ENCODE results near the gene CBY2.

CBY2 gene

GRCh38 chr13:45682494-45683008, 19.6 kb upstream of the CBY2 start:
- Histone ChIP-seq H3K9me3 (ENCODE audit: control insufficient read depth, low read length) (no peaks in the 10 kb centered on the region), H3K4me3 (ENCODE audit: low read length) (no peak overlapping the region)

GRCh38 chr13:45683701-45684100, 18.4 kb upstream of the CBY2 start:
- Histone ChIP-seq H3K27me3 (ENCODE audit: control insufficient read depth, insufficient read depth, low read length) (no peaks in the 10 kb centered on the region), H3K36me3 (ENCODE audit: control insufficient read depth, insufficient read depth, low read length) (no peaks in the 10 kb centered on the region), H3K9me3 (ENCODE audit: control insufficient read depth, low read length) (no peaks in the 10 kb centered on the region), H3K4me1 (ENCODE audit: control insufficient read depth, insufficient read depth, low read length) (no peaks in the 10 kb centered on the region), H3K9ac (ENCODE audit: low read length) (no peak overlapping the region), H3K4me3 (ENCODE audit: low read length) (no peak overlapping the region)

More at GRCh38 chr13:45682494-45683008, 19.6 kb upstream of the CBY2 start:
- no peak overlapping the region for H3K9ac ChIP-seq (ENCODE audit: low read length)
- H3K36me3 ChIP-seq (ENCODE audit: control insufficient read depth, insufficient read depth, low read length): no peaks in the 10 kb centered on the region
- no peaks in the 10 kb centered on the region for H3K4me1 ChIP-seq (ENCODE audit: control insufficient read depth, insufficient read depth, low read length)
- H3K27me3 ChIP-seq (ENCODE audit: control insufficient read depth, insufficient read depth, low read length): no peaks in the 10 kb centered on the region

GRCh38 chr13:45688577-45688976, 13.5 kb upstream of the CBY2 start:
- no peak overlapping the region for H3K9ac ChIP-seq (ENCODE audit: low read length)
- no peak overlapping the region for H3K4me3 ChIP-seq (ENCODE audit: low read length)
- no peaks in the 10 kb centered on the region for H3K4me1 ChIP-seq (ENCODE audit: control insufficient read depth, insufficient read depth, low read length)
- no peaks in the 10 kb centered on the region for H3K9me3 ChIP-seq (ENCODE audit: control insufficient read depth, low read length)
- no peaks in the 10 kb centered on the region for H3K36me3 ChIP-seq (ENCODE audit: control insufficient read depth, insufficient read depth, low read length)
- H3K27me3 ChIP-seq (ENCODE audit: control insufficient read depth, insufficient read depth, low read length): no peaks in the 10 kb centered on the region

GRCh38 chr13:45690636-45691035, 11.5 kb upstream of the CBY2 start:
- H3K9me3 ChIP-seq (ENCODE audit: control insufficient read depth, low read length): no peaks in the 10 kb centered on the region
- no peaks in the 10 kb centered on the region for H3K4me1 ChIP-seq (ENCODE audit: control insufficient read depth, insufficient read depth, low read length)
- H3K9ac ChIP-seq (ENCODE audit: low read length): no peak overlapping the region
- H3K27me3 ChIP-seq (ENCODE audit: control insufficient read depth, insufficient read depth, low read length): no peaks in the 10 kb centered on the region
- no peaks in the 10 kb centered on the region for H3K36me3 ChIP-seq (ENCODE audit: control insufficient read depth, insufficient read depth, low read length)
- H3K4me3 ChIP-seq (ENCODE audit: low read length): no peak overlapping the region

- no peaks in the 10 kb centered on the region for H3K4me1 ChIP-seq (ENCODE audit: control insufficient read depth, insufficient read depth, low read length)
- H3K36me3 ChIP-seq (ENCODE audit: control insufficient read depth, insufficient read depth, low read length): no peaks in the 10 kb centered on the region
- H3K27me3 ChIP-seq (ENCODE audit: control insufficient read depth, insufficient read depth, low read length): no peaks in the 10 kb centered on the region
- no peak overlapping the region for H3K4me3 ChIP-seq (ENCODE audit: low read length)
- H3K9ac ChIP-seq (ENCODE audit: low read length): no peak overlapping the region
- no peaks in the 10 kb centered on the region for H3K9me3 ChIP-seq (ENCODE audit: control insufficient read depth, low read length)
Measured at GRCh38 chr13:45691251-45691650, 10.9 kb upstream of the CBY2 start.

- H3K27me3 ChIP-seq (ENCODE audit: control insufficient read depth, insufficient read depth, low read length): no peaks in the 10 kb centered on the region
- H3K4me3 ChIP-seq (ENCODE audit: low read length): no peak overlapping the region
- H3K36me3 ChIP-seq (ENCODE audit: control insufficient read depth, insufficient read depth, low read length): no peaks in the 10 kb centered on the region
- H3K9me3 ChIP-seq (ENCODE audit: control insufficient read depth, low read length): no peaks in the 10 kb centered on the region
- H3K9ac ChIP-seq (ENCODE audit: low read length): no peak overlapping the region
- no peaks in the 10 kb centered on the region for H3K4me1 ChIP-seq (ENCODE audit: control insufficient read depth, insufficient read depth, low read length)
Measured at GRCh38 chr13:45691667-45692066, 10.5 kb upstream of the CBY2 start.

- H3K9me3 ChIP-seq (ENCODE audit: control insufficient read depth, low read length): no peaks in the 10 kb centered on the region
- H3K9ac ChIP-seq (ENCODE audit: low read length): no peak overlapping the region
- no peaks in the 10 kb centered on the region for H3K36me3 ChIP-seq (ENCODE audit: control insufficient read depth, insufficient read depth, low read length)
- no peaks in the 10 kb centered on the region for H3K4me1 ChIP-seq (ENCODE audit: control insufficient read depth, insufficient read depth, low read length)
- no peak overlapping the region for H3K4me3 ChIP-seq (ENCODE audit: low read length)
- no peaks in the 10 kb centered on the region for H3K27me3 ChIP-seq (ENCODE audit: control insufficient read depth, insufficient read depth, low read length)
Measured at GRCh38 chr13:45695198-45695730, 6.9 kb upstream of the CBY2 start.

GRCh38 chr13:45696610-45697226, 5.4 kb upstream of the CBY2 start:
- H3K4me3 ChIP-seq (ENCODE audit: low read length): no peak overlapping the region
- H3K36me3 ChIP-seq (ENCODE audit: control insufficient read depth, insufficient read depth, low read length): no peaks in the 10 kb centered on the region

GRCh38 chr13:45700971-45701900, 884 bp upstream of the CBY2 start:
- no peaks in the 10 kb centered on the region for H3K36me3 ChIP-seq (ENCODE audit: control insufficient read depth, insufficient read depth, low read length)
- H3K4me3 ChIP-seq (ENCODE audit: low read length): no peak overlapping the region
- no peak overlapping the region for H3K9ac ChIP-seq (ENCODE audit: low read length)
- H3K4me1 ChIP-seq (ENCODE audit: control insufficient read depth, insufficient read depth, low read length): no peaks in the 10 kb centered on the region
- no peaks in the 10 kb centered on the region for H3K9me3 ChIP-seq (ENCODE audit: control insufficient read depth, low read length)
- no peaks in the 10 kb centered on the region for H3K27me3 ChIP-seq (ENCODE audit: control insufficient read depth, insufficient read depth, low read length)

More at GRCh38 chr13:45696610-45697226, 5.4 kb upstream of the CBY2 start:
- Histone ChIP-seq H3K27me3 (ENCODE audit: control insufficient read depth, insufficient read depth, low read length) (no peaks in the 10 kb centered on the region), H3K9me3 (ENCODE audit: control insufficient read depth, low read length) (no peaks in the 10 kb centered on the region), H3K4me1 (ENCODE audit: control insufficient read depth, insufficient read depth, low read length) (no peaks in the 10 kb centered on the region), H3K9ac (ENCODE audit: low read length) (no peak overlapping the region)

GRCh38 chr13:45702869-45703391, 810 bp downstream of the CBY2 start:
- H3K9me3 ChIP-seq (ENCODE audit: control insufficient read depth, low read length): no peaks in the 10 kb centered on the region
- H3K9ac ChIP-seq (ENCODE audit: low read length): no peak overlapping the region
- H3K36me3 ChIP-seq (ENCODE audit: control insufficient read depth, insufficient read depth, low read length): no peaks in the 10 kb centered on the region
- no peak overlapping the region for H3K4me3 ChIP-seq (ENCODE audit: low read length)
- H3K27me3 ChIP-seq (ENCODE audit: control insufficient read depth, insufficient read depth, low read length): no peaks in the 10 kb centered on the region
- no peaks in the 10 kb centered on the region for H3K4me1 ChIP-seq (ENCODE audit: control insufficient read depth, insufficient read depth, low read length)

- no peak overlapping the region for H3K4me3 ChIP-seq (ENCODE audit: low read length)
- H3K4me1 ChIP-seq (ENCODE audit: control insufficient read depth, insufficient read depth, low read length): no peaks in the 10 kb centered on the region
- no peaks in the 10 kb centered on the region for H3K9me3 ChIP-seq (ENCODE audit: control insufficient read depth, low read length)
- H3K27me3 ChIP-seq (ENCODE audit: control insufficient read depth, insufficient read depth, low read length): no peaks in the 10 kb centered on the region
- H3K9ac ChIP-seq (ENCODE audit: low read length): no peak overlapping the region
- H3K36me3 ChIP-seq (ENCODE audit: control insufficient read depth, insufficient read depth, low read length): no peaks in the 10 kb centered on the region
Measured at GRCh38 chr13:45704211-45704739, 2.2 kb downstream of the CBY2 start.
